ENCODE data around the gene NSG1. TPM values are rescaled to one million over a fixed set of nuclear protein-coding genes. Genes with fewer than 3 reads are reported as not detected.
A peak's percentile ranks its signal among the peaks of the same experiment; 100 is the strongest.

NSG1 gene
- polyA plus RNA-seq, 2 of the 4 experiments (the other 2 are of a cell fraction), result 0.26 to 0.34 TPM

DNA sequence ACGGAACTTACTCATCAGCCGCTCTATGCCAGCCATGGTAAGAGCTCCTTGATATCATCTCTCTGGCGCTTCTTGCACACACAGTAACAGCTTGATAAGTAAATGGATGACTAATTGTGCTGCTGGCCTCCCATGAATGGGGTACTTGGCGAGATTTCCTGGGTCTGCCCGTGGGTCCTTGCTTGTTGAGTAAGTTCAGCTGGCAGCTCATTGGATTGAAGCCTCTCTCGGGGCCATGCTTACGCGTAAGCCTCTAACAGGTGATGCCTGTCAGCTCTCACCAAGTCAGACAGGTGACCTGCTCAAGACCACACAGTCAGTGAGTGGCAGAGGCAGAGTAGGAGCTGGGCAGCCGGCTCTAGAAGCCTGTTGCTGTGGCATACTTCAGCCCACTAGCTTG is 7.7 kb downstream of the NSG1 start:
- FAIRE-seq (no peak), DNase-seq (ENCODE audit: low read depth in 1 of 2, low spot score in 1 of 2) (peak in 1 of 2 experiments; percentile 48), ATAC-seq (peak; percentile 54 to 76; a peak in 5 of 6 replicates)
- ChIA-PET POLR2A (no interaction called here), CTCF (interaction anchor here (2.4 kb wide), 1 partner anchor 36 kb away, joined by 10 read pairs; no protein-coding TSS in a partner anchor)
- H3K4me1 ChIP-seq, result peaks cover 10% of the 10 kb centered on the region; the same call in 2 of the 3 replicates
- no peak overlapping the region for H3K4me3 ChIP-seq
- 0% methylated on average over 3 of the region's 9 CpGs for WGBS (ENCODE audit: missing lambda C conversion rate)
- peak overlapping the region in 1 of 2 experiments; percentile 20; a peak in 1 of 6 replicates for H3K27ac ChIP-seq
- peak overlapping the region; percentile 21; the same call in 1 of the 3 replicates for H3K4me2 ChIP-seq
- TF ChIP-seq, protein P1, sequence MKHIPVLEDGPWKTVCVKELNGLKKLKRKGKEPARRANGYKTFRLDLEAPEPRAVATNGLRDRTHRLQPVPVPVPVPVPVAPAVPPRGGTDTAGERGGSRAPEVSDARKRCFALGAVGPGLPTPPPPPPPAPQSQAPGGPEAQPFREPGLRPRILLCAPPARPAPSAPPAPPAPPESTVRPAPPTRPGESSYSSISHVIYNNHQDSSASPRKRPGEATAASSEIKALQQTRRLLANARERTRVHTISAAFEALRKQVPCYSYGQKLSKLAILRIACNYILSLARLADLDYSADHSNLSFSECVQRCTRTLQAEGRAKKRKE (CRISPR knock-in tag; IDR thresholded peaks at IDR 0.05; ENCODE audit: low read depth), result no peak
- TF ChIP-seq, protein P2, sequence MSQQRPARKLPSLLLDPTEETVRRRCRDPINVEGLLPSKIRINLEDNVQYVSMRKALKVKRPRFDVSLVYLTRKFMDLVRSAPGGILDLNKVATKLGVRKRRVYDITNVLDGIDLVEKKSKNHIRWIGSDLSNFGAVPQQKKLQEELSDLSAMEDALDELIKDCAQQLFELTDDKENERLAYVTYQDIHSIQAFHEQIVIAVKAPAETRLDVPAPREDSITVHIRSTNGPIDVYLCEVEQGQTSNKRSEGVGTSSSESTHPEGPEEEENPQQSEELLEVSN (IDR thresholded peaks at IDR 0.05; ENCODE audit: borderline replicate concordance, low read depth), result no peak
- TF ChIP-seq POLR2A (IDR thresholded peaks at IDR 0.05; ENCODE audit: low read length) (no peak), SREBF2 (IDR thresholded peaks at IDR 0.05) (no peak), MAZ (IDR thresholded peaks at IDR 0.05; ENCODE audit: borderline replicate concordance, low read depth, low read length) (no peak), CHD2 (IDR thresholded peaks at IDR 0.05; ENCODE audit: low read length, partially characterized antibody) (no peak), ESRRA (IDR thresholded peaks at IDR 0.05; ENCODE audit: borderline replicate concordance, low read length) (no peak), ZFP36 (IDR thresholded peaks at IDR 0.05; ENCODE audit: borderline replicate concordance, partially characterized antibody) (no peak), RAD21 (conservative IDR thresholded peaks at IDR 0.05 in 1 of 2, IDR thresholded peaks at IDR 0.05 in 1 of 2) (no peak), TFCP2L1 (CRISPR knock-in tag; IDR thresholded peaks at IDR 0.05) (no peak), HDAC2 (IDR thresholded peaks at IDR 0.05) (no peak), RARB (CRISPR knock-in tag; IDR thresholded peaks at IDR 0.05) (no peak), FOSL2 (IDR thresholded peaks at IDR 0.05) (no peak), FOSL2 (CRISPR knock-in tag; IDR thresholded peaks at IDR 0.05) (no peak), TP53 (CRISPR knock-in tag; IDR thresholded peaks at IDR 0.05) (no peak)
- TF ChIP-seq, protein P3, sequence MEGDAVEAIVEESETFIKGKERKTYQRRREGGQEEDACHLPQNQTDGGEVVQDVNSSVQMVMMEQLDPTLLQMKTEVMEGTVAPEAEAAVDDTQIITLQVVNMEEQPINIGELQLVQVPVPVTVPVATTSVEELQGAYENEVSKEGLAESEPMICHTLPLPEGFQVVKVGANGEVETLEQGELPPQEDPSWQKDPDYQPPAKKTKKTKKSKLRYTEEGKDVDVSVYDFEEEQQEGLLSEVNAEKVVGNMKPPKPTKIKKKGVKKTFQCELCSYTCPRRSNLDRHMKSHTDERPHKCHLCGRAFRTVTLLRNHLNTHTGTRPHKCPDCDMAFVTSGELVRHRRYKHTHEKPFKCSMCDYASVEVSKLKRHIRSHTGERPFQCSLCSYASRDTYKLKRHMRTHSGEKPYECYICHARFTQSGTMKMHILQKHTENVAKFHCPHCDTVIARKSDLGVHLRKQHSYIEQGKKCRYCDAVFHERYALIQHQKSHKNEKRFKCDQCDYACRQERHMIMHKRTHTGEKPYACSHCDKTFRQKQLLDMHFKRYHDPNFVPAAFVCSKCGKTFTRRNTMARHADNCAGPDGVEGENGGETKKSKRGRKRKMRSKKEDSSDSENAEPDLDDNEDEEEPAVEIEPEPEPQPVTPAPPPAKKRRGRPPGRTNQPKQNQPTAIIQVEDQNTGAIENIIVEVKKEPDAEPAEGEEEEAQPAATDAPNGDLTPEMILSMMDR (IDR thresholded peaks at IDR 0.05), result no peak
- TF ChIP-seq, protein P4, sequence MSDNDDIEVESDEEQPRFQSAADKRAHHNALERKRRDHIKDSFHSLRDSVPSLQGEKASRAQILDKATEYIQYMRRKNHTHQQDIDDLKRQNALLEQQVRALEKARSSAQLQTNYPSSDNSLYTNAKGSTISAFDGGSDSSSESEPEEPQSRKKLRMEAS (IDR thresholded peaks at IDR 0.05), result no peak
- H3K9me3 ChIP-seq, result no peaks in the 10 kb centered on the region

DNA sequence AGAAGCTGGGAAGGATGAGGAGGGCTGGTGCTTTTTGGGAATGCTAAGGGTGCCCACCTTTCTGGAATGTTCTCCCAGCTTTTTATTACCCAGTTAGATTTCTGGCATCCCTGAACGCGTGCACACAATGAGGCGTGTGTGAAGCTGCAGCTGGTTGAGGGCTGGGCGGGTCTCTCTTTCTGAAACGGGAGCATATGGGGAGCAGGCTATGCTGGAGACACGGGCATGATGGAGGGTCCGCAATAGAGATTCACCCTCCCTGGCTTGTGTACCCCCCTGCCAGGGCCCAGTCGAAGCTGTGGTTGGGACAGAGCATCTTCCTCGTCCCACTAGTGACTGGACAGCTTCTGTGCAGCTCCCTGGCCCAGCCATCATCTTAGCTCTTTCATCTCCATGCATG is 8.5 kb downstream of the NSG1 start:
- FAIRE-seq (no peak), DNase-seq (ENCODE audit: low read depth in 1 of 2, low spot score in 1 of 2) (no peak), ATAC-seq (no peak; a peak in 1 of 6 replicates)
- ChIA-PET CTCF (interaction anchor here (1.0 to 2.4 kb wide), 2 partner anchors 11 to 35 kb away, joined by 4 to 10 read pairs; no protein-coding TSS in a partner anchor), POLR2A (no interaction called here)
- Histone ChIP-seq H3K4me3 (no peak overlapping the region), H3K27ac (no peak overlapping the region; a peak in 1 of 6 replicates), H3K4me1 (peaks cover 10% of the 10 kb centered on the region; the same call in 2 of the 3 replicates), H3K9me3 (0 out of 3 replicates have a peak, but pooled peaks cover 5% of the 10 kb centered on the region), H3K4me2 (no peak overlapping the region)
- TF ChIP-seq, protein P5, sequence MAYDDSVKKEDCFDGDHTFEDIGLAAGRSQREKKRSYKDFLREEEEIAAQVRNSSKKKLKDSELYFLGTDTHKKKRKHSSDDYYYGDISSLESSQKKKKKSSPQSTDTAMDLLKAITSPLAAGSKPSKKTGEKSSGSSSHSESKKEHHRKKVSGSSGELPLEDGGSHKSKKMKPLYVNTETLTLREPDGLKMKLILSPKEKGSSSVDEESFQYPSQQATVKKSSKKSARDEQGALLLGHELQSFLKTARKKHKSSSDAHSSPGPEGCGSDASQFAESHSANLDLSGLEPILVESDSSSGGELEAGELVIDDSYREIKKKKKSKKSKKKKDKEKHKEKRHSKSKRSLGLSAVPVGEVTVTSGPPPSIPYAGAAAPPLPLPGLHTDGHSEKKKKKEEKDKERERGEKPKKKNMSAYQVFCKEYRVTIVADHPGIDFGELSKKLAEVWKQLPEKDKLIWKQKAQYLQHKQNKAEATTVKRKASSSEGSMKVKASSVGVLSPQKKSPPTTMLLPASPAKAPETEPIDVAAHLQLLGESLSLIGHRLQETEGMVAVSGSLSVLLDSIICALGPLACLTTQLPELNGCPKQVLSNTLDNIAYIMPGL (CRISPR knock-in tag; IDR thresholded peaks at IDR 0.05; ENCODE audit: borderline replicate concordance), result no peak
- TF ChIP-seq EP300 (IDR thresholded peaks at IDR 0.05) (no peak), POLR2A (IDR thresholded peaks at IDR 0.05; ENCODE audit: low read length) (no peak), RNF2 (IDR thresholded peaks at IDR 0.05; ENCODE audit: borderline replicate concordance, low read depth) (no peak), ESRRA (IDR thresholded peaks at IDR 0.05; ENCODE audit: borderline replicate concordance, low read length) (no peak), ZNF302 (CRISPR knock-in tag; IDR thresholded peaks at IDR 0.05) (no peak), RAD21 (conservative IDR thresholded peaks at IDR 0.05 in 1 of 2, IDR thresholded peaks at IDR 0.05 in 1 of 2) (no peak), HEYL (CRISPR knock-in tag; IDR thresholded peaks at IDR 0.05) (no peak), FOSB (CRISPR knock-in tag; IDR thresholded peaks at IDR 0.05) (no peak), CBX2 (IDR thresholded peaks at IDR 0.05; ENCODE audit: borderline replicate concordance, low read depth) (no peak), HDAC2 (IDR thresholded peaks at IDR 0.05) (no peak), NFE2L2 (conservative IDR thresholded peaks at IDR 0.05; ENCODE audit: low read length) (no peak), MYC (IDR thresholded peaks at IDR 0.05; ENCODE audit: borderline replicate concordance, low read length) (no peak), NPAS2 (CRISPR knock-in tag; IDR thresholded peaks at IDR 0.05; ENCODE audit: borderline replicate concordance) (no peak), PHF8 (IDR thresholded peaks at IDR 0.05; ENCODE audit: borderline replicate concordance, low read depth) (no peak), POLR2AphosphoS2 (conservative IDR thresholded peaks at IDR 0.05; ENCODE audit: low read length) (no peak), CEBPB (IDR thresholded peaks at IDR 0.05) (no peak), EHF (CRISPR knock-in tag; IDR thresholded peaks at IDR 0.05) (no peak)
- TF ChIP-seq, protein P6, sequence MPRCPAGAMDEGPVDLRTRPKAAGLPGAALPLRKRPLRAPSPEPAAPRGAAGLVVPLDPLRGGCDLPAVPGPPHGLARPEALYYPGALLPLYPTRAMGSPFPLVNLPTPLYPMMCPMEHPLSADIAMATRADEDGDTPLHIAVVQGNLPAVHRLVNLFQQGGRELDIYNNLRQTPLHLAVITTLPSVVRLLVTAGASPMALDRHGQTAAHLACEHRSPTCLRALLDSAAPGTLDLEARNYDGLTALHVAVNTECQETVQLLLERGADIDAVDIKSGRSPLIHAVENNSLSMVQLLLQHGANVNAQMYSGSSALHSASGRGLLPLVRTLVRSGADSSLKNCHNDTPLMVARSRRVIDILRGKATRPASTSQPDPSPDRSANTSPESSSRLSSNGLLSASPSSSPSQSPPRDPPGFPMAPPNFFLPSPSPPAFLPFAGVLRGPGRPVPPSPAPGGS (IDR thresholded peaks at IDR 0.05), result no peak
- WGBS (ENCODE audit: missing lambda C conversion rate), result 41% methylated on average over 8 of the region's 9 CpGs
